ENCODE results near the gene RFT1. TPM values are rescaled to one million over a fixed set of nuclear protein-coding genes. Genes with fewer than 3 reads are reported as not detected.

The RFT1 gene
- total and polyA plus RNA-seq, 2 of the 13 experiments (the other 11 are each of a cell fraction or from before 2014, with no cell fraction given): 23.2 to 37.0 TPM

DNA sequence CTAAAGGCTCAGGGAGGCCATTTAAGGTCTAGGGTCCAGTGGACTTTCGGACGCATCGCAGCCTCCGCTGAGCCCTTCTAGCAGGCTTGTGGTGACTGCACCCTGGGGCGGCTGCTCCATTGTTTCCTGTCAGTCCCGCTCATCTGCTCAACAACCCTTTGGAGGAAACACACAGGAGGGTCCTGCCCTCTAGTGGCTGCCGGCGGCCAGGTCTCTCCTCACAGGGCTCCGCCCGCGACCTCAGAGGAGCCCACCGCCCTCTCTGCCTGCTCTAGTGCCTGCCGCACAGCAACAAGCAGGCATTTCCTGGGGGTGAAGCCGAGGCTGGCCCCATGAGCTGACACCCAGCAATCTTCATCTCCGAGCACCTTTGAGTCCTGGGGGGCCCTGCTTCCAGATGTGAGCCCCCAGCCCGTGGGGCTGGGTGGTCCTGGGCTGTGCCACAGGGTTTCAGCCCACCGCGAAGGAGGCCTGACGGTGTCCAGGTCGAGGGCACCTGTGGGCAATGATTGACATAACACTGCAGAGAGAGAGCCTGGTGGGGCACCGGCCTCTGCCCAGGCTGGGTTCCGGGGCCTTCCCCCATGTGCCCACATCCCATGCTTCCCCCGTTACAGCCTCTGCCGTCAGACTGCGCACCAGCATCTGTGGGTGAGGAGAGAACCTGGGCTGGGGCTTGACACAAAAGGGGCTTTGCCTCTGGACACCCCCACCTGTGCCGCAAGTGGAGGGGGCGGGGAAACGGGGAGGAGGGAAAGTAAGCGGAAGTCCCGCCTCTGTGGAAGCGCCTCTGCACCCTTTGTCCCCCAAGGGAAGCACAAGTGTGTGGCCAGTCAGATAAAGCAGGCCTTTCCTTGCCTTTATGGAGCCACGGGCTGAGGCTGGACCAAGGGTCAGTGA lies 57.3 kb downstream of the RFT1 start (continued):
- TF ChIP-seq, protein P1, sequence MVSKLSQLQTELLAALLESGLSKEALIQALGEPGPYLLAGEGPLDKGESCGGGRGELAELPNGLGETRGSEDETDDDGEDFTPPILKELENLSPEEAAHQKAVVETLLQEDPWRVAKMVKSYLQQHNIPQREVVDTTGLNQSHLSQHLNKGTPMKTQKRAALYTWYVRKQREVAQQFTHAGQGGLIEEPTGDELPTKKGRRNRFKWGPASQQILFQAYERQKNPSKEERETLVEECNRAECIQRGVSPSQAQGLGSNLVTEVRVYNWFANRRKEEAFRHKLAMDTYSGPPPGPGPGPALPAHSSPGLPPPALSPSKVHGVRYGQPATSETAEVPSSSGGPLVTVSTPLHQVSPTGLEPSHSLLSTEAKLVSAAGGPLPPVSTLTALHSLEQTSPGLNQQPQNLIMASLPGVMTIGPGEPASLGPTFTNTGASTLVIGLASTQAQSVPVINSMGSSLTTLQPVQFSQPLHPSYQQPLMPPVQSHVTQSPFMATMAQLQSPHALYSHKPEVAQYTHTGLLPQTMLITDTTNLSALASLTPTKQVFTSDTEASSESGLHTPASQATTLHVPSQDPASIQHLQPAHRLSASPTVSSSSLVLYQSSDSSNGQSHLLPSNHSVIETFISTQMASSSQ (IDR thresholded peaks at IDR 0.05; ENCODE audit: low read depth): no peak
- TF ChIP-seq, protein P1 (CRISPR knock-in tag; IDR thresholded peaks at IDR 0.05; ENCODE audit: borderline replicate concordance): no peak; the same call in 1 of the 2 replicates
- TF ChIP-seq ZNF3 (CRISPR knock-in tag; IDR thresholded peaks at IDR 0.05): peak; percentile 81
- no peak for TF ChIP-seq HCFC1 (IDR thresholded peaks at IDR 0.05; ENCODE audit: low read depth, low read length)
- no peak for TF ChIP-seq ZNF24 (IDR thresholded peaks at IDR 0.05)
- no peak for TF ChIP-seq ZBTB40 (IDR thresholded peaks at IDR 0.05)
- TF ChIP-seq ZBTB40 (CRISPR knock-in tag; IDR thresholded peaks at IDR 0.05): 0 out of 2 replicates have a peak, but pooled peaks have one; percentile 46
- TF ChIP-seq ZSCAN21 (CRISPR knock-in tag; IDR thresholded peaks at IDR 0.05; ENCODE audit: borderline replicate concordance): peak; percentile 60; the same call in 1 of the 2 replicates
- no peak for TF ChIP-seq SPEN (CRISPR knock-in tag; IDR thresholded peaks at IDR 0.05; ENCODE audit: low read depth)
- peak; percentile 52 for TF ChIP-seq HDAC2 (CRISPR knock-in tag; IDR thresholded peaks at IDR 0.05)
- no peak; the same call in 1 of the 2 replicates for TF ChIP-seq MEIS1 (CRISPR knock-in tag; IDR thresholded peaks at IDR 0.05; ENCODE audit: borderline replicate concordance)
- no peak; the same call in 1 of the 2 replicates for TF ChIP-seq ZNF333 (CRISPR knock-in tag; IDR thresholded peaks at IDR 0.05; ENCODE audit: borderline replicate concordance)
- no peak for TF ChIP-seq PHF5A (CRISPR knock-in tag; IDR thresholded peaks at IDR 0.05; ENCODE audit: low read depth, unreplicated experiment)
- TF ChIP-seq ASH2L (IDR thresholded peaks at IDR 0.05; ENCODE audit: insufficient read length, low read depth, low read length): peak; percentile 33
